TTC549 (cell line): ENCODE data around the gene FTSJ3.
"Not testable (repeated sequence)": the region's sequence is repeated elsewhere in the genome, so short reads cannot be mapped to it uniquely, and the experiment has no call there.

ENCODE experiments used
- FAIRE-seq: peaks from 2 replicates; lab custom pipeline; 2012; peaks lifted over from hg19 to GRCh38; lab: Jason Lieb, UNC

FTSJ3 gene

DNA sequence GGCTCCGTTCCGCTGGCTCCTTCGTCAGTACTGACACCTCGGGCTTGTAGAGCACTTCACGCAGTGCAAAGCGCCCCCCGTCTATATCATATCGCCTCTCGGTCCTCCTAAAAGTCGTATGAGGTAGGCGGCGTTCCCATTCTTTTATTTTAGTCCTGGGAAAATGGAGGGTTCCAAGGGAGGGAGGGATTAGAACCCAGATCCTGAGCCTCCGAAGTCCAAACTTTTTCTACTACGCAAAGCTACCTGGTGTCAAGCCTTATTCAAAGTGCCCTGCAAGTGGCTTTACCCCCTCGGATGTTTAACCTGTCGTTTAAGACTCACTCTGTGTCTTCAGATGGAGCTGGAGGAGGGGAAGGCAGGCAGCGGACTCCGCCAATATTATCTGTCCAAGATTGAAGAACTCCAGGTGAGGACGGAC lies 348 bp upstream of the FTSJ3 start:
- FAIRE-seq: no peak

DNA sequence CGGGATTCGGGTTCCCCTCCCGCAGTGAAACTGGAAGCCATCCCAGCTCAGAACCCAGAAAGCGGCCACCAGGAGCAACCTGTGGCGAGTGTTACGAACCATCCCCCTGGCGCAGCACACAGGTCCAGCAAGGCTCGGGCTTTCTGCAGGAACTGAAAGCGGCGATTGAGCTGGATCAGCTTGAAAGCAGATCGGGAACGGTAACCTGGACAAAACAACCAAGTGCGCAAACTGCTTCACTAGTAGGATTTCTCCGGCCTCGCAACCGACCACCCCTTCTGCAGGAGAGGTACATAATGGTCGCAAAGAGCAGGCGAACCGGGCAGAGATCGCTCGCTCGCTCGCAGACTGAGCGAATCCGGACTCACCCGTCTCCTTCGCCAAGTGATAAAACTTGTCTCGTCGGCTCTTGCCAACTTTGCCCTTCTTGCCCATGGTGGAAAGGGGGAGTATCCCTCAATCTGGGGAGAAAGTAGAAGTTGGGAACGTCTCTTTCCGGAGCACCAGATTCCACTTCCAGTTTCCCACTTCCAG lies 928 bp downstream of the FTSJ3 start:
- no peak for FAIRE-seq

DNA sequence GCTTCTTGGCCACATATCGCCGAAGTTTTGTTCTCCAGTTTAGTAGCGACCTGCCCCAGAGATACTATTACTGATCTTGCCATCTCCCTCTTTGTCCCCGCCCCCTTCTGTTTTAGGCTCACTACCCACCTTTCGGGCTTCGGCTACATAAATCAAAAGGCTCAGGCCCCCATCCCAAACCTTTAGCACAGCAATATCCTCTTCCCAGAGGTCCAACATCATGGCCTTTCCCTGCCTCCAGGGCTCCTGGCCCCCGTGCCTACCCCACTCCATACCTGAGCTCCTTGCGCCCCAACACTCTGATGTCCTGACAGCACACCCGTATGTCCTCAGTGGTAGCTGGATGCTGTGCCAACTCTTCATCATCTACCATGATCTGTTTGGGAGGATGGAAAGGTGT lies 3.1 kb downstream of the FTSJ3 start:
- no peak for FAIRE-seq

DNA sequence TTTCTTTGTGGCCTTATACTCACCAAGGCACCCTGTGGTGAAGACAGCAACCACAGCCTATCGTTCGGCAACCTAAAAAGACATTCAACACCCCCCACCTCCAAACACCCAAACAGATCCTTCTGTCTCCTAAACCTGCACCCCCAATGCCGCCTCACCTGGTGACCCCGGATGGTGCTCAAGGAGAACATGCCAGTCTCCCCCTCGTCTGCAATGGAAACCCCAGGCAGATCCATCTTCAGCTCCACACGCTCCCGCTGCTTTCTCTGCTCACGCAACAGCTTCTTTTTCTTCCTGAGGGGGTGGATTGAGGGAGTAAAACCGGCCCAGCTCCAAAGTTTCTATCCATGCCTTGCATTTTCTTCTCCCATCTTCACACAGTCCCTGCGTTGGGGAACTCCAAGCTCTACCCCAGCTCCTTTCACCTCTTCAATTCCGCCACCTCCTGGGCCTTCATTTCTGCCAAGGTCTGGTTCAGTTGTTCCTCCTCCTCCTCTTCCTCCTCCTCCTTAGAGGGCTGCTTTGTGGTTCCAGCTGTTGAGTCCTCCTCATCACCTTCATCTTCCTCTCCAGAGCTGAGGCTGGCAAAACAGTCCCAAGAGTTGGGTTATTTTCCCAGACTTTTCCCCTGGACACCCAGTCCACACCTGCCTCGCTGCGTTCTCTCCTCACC lies 3.7 kb downstream of the FTSJ3 start:
- no peak for FAIRE-seq

DNA sequence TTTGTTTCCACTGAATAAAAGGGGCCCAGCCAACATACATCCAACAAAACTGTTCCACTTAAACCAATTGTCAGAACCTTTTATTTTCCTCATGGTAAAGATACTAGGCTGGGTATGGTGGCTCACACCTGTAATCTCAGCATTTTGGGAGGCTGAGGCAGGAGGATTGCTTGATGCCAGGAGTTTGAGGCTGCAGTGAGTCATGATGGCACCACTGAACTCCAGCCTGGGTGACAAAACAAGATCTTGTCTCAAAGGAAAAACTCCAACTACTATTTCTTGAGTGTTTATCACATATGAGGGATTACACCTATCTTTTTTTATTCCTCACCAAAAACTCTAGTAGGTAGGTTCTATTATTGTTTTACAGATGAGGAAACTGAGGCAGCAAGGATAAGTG lies 4.9 kb downstream of the FTSJ3 start:
- FAIRE-seq: no peak

DNA sequence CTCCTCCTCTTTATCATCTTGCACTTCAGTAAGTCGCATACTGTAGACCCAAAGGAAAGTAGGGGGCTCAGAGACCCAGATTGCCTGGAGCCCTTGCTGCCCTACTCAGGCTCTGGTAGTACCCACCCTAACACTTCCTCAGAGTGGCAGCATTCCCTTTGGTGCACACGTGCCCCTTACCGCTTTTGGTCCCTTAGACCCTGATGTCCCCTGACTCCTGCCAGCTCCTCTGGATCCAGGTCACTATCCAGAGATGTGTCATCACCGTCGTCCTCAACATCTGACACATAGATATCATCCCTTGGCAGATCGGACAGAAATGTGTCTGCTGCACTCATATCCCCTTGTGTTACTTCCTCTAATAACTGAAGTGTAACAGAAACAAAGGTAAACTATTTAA lies 5.7 kb downstream of the FTSJ3 start:
- no peak for FAIRE-seq

DNA sequence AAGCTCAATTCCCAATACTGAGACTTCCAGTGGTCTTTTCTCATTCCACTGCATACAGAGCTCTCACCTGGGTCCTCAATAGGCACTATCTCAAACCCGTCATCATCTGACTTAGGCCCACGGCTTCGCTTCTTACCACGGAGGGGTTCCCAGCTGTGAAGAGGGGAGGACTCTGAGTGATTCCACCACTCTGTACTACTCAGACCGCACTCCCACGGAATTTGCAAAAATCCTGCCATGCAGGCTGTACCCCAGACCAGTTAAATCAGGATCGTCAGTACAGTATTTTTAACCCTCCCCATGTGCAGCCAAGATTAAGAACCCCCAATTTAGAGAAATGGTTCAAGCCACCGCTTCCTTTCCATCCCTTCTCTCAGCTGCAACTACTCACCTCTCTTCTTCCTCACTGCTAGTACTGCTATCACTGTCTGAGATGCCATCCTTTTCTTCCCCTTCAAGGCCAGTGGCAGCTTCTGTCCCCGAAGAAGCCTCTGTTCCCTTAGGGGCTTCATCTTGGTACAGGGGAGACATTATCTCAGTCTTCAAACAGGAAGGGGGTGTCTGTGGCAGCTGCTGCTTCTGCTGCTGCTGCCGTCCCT lies 6.4 kb downstream of the FTSJ3 start:
- FAIRE-seq: no peak

DNA sequence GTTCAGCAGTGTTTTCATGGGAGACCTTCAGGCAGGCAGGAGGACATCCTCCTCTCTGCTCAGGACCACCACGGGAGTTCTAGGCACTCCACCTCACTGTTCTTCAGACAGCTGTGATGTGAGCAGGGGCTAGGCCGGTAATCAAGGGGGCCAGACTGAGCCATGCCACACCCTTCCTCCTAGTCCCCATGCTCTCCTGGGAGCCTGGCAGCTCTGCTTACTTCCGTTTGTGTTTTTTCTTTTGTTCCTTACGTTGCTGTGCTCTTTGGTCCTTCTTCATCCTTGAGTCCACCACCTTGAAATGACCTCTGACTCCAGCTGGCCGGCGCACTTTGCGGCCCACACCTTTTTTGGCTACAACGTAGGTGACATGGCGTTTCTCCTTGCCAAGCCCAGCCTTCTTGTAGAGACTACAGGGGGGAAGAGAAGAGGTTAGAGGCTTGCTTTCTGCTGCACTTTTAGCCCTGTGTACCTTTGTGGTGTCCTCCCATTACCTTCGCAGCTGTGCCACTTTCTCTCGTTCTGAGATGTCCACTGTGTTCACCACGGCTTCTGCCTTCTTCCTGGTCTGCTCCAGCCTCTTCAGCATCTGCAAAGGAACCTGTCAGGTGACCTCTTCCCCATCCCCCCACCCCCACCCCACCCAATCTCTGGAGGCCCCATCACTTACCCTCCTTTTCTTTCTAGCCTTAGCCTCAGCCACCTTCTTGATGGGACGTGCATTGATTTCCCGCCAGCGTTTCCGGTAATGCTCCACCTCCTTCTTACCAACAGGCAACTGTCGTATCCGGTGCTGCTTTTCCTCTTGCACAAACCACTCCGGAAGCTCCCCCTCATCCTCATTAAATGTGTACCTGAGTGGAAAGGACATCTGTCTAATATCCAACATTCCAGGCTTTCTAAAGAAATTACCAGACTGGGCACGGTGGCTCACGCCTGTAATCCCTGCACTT lies 7.6 kb downstream of the FTSJ3 start:
- FAIRE-seq: no peak

DNA sequence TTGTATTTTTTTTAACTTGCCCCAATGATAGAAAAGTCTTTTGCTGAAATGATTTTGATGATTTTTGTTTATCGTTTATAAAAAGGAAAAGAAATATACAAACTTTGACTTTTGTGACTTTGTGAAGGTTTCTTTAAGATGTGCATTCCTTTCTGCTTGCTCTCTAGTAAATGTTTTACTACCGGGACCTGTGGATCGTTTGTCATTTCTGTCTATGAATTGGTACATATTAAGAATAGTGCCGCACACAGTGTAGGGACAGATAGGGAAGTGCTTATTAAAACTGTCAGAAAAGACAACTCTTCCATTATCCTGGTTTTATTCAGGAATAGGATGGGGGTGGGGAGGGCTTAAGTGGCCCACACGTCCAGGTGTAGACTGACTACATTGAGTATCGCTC lies 8.3 kb downstream of the FTSJ3 start:
- no peak for FAIRE-seq

DNA sequence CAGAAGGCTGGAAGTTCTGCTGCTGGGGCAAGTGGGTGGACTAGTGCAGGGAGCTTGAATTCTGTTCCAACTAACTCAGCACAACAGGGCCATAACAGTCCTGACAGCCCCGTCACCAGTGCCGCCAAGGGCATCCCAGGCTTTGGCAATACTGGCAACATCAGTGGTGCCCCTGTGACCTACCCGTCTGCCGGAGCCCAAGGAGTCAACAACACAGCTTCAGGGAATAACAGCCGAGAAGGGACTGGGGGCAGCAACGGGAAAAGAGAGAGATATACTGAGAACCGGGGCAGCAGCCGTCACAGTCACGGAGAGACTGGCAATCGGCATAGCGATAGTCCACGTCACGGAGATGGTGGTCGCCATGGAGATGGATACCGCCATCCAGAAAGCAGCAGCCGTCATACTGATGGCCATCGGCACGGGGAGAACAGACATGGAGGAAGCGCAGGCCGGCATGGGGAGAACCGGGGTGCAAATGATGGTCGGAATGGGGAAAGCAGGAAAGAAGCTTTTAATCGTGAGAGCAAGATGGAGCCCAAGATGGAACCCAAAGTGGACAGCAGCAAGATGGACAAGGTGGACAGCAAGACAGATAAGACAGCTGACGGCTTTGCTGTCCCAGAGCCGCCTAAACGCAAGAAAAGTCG lies 9.6 kb downstream of the FTSJ3 start:
- FAIRE-seq: no peak

DNA sequence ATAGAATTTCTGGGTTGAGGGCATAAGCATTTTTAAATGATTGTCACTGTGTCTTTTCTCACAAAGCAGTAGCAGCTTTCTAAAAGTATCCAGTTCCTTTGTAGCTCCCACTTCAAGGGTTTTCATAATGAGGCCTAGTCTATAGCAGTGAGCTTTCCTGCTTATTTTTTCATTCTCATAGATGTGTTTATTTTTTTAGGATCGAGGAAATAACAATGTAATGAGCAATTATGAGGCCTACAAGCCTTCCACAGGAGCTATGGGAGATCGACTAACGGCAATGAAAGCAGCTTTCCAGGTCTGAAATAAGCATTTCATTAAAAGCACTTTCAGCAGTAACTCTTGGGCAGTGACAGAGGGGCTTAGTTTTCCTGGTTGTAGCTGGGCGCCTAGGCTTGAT lies 10.8 kb downstream of the FTSJ3 start:
- no peak for FAIRE-seq

DNA sequence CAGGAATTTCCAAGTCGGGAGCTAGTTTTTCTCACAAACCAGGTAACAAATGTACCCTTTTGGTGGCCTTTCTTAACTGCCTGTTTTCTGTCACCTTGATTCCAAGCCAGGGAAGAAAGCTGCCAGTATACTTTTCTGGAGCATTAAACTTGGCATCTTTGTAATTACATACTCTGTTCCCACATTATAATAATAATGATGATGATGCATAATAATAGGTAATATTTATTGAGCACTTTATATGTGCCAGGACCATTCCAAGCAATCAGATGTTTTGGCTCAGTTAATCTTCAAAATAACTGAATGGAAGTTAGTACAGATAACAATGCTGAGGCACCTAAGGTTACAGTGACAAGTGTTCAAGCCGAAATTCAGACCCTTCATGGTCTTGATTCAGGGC lies 11.3 kb downstream of the FTSJ3 start:
- no peak for FAIRE-seq

DNA sequence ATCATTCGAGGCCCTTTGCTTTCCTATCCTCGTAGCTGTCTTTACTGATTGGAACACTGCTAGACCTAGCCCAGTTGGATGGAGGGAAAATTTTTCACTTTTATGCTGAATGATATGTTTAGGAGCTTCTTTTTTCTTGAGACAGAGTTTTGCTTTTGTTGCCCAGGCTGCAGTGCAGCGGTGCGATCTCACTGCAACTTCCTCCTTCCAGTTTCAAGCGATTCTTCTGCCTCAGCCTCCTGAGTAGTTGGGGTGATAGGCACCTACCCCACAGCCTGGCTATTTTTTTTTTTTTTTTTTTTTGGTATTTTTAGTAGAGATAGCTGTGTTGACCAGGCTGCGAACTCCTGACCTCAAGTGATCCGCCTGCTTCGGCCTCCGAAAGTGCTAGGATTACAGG lies 17.5 kb downstream of the FTSJ3 start:
- no peak for FAIRE-seq

DNA sequence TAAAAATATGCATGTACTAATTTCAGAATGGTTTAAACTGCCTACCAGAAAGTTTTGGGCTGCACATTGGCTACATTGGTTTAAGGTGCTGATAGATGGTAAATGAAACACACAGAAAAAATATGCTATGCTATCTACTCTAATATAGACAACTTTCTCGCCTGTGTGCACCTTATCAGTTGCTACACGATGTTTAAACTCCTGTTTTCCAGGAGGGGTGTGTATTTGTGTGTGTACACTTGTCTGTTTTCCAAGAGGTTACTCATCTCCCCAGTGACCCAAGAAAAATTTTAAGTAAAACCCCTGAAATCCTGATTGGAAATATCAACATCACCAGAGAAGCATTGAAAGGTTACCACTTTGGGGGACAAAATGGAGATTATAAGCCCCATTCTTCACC lies 21.9 kb downstream of the FTSJ3 start:
- FAIRE-seq: no peak

DNA sequence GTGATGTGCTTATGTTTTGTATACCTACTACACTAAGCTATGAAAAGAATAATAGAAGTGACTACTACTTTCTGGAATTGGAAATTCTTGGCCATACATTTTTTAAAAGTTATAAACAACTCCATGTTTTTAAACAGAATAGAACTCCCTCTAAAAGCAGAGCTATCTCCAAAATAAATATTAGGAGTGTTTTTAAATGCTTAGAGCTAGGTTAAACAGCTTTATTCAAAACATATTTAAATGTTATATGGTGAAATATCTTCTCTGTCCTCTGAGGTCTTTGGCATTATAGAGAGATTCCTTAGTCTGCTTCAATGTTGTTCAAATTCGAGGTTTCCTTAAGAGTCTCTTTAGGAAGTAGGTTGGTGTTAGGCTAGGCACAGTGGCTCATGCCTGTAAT lies 23.1 kb downstream of the FTSJ3 start:
- no peak for FAIRE-seq

DNA sequence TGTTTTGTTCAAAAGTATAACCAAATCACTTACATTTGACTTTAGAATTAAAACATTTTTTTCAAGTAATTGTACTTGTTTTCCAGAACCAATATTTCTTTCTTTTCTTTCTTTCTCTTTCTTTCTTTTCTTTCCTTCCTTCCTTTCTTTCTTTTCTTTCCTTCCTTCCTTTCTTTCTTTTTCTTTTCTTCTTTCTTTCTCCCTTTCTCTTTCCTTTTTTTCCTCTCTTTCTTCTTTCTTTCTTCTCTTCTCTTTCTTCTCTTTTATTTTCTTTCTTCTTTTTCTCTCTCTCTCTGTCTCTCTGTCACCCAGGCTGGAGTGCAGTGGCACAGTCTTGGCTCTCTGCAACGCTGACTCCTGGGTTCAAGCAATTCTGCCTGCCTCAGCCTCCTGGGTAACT lies 26.7 kb downstream of the FTSJ3 start:
- no peak for FAIRE-seq

DNA sequence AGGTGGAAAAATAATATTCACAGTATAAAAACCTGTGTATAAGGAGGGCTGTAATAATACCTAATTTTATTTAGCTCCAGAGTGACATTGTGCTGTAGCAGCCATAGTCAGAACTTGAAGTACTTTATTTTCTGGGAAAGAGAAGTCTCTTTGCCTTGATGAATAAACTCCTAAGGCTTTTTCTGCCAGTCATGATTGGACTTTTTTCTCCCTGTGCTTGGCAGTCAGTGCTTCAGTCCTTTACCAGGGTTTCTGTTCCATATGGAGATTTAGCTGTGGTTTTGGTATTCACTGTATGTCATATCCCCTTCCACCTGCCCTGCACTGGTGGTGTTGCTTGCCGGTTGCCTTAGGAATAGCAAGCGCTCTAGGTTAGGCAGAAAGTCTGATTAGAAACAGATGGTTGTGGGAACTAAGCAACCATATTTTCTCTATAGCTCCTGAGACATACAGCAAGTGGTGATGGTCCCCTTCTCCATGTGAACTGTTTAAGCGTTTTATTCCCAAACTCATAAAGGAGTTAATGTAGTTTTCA lies 28.8 kb downstream of the FTSJ3 start:
- FAIRE-seq: no peak

DNA sequence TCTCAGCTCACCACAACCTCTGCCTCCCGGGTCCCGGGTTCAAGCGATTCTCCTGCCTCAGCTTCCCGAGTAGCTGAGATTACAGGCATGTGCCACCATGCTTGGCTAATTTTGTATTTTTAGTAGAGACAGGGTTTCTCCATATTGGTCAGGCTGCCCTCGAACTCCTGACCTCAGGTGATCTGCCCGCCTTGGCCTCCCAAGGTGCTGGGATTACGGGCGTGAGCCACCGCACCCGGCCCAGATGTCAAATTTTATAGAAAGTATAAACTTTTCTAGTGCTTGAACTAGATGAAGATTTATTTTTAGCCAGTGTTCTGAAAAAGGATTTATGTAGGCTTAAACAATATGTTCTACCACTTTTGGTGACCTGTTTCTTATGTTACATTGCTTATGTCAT lies 31.1 kb downstream of the FTSJ3 start:
- not testable (repeated sequence) for FAIRE-seq

DNA sequence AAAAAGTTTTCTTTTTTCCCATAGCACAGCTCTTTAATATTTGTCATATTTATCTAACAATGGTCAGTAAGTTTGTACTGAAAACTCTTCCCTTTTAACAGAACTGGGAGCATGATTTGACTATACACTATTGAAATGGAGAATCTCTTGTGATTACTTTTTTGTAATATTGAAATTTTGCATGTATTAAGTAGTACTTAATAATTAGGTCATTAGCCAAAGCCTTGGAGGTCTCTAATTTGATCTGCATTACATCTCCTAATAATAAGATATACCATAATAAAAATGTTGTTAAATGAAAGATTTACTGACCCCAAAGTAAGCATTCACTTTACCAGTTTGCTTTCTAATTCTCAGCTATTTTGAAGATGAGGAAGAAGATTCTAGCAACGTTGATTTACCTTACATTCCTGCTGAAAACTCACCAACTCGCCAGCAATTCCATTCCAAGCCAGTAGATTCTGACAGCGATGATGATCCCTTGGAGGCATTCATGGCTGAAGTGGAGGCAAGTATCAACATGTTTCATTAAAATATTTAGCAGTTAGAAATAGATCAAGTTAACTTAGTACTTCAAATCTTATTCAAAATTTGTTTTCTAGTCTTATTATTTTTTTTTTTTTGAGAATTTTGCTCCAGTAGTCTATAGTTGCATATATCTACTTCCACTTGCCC lies 35.3 kb downstream of the FTSJ3 start:
- FAIRE-seq: no peak

DNA sequence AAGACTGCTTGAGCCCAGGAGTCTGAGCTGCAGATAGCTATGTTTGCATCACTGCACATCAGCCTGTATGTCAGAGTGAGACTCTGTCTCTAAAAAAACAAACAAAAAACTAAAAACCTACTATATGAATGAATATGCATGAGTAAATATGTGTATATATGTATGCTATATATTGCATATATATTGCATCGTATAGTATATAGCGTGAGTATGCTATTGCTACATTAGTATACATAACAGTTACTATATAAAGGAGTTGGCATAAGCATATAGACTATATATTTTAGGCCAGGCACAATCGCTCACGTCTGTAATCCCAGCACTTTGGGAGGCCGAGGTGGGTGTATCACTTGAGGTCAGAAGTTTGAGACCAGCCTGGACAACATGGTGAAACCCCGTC lies 37.4 kb downstream of the FTSJ3 start:
- FAIRE-seq: no peak

DNA sequence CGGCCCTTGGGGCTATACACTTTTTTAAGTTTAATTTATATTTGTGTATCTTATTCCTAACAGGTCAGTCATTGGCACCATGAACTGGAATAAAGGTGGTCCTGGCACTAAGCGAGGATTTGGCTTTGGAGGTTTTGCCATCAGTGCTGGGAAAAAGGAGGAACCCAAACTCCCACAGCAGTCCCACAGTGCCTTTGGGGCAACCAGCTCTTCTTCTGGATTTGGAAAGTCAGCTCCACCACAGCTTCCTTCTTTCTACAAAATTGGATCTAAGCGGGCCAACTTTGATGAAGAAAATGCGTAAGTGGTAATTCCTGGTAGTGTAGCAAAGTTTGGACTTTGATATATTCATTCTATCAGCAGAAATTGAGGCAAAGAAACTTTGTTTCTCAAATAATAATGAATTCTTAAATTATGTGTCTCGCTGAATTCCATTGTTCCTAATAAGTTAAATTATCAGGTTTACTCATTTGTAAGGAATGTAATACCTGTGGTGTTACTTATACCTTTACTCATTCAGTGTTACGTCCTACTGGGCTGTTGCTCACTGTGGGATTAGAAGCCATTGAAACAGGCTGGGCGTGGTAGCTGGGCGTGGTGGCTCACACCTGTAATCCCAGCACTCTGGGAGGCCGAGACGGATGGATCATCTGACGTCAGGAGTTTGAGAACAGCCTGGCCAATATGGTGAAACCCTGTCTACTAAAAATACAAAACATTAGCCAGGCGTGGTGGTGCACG lies 40.3 kb downstream of the FTSJ3 start:
- FAIRE-seq: no peak
